Parathyroid adenoma (tissue), 2 donors: Measurements from ENCODE around the gene EVA1C.

ENCODE experiments used
- H2AFZ ChIP-seq: fragments of 300-600 bp; sonication (generic); one replicate; pipeline ENCODE4 v1.7.0; 2017; ENCODE audit warnings: antibody characterized with exemption, mild to moderate bottlenecking
- H3K27ac ChIP-seq: fragments of 300-600 bp; sonication (generic); one replicate; pipeline ENCODE4 v1.7.0; 2017
- H3K27me3 ChIP-seq: fragments of 300-600 bp; sonication (generic); one replicate; pipeline ENCODE4 v1.7.0; 2017; ENCODE audit warnings: low read length; ENCODE audit not compliant: control insufficient read depth, insufficient read depth
- H3K36me3 ChIP-seq: fragments of 300-600 bp; sonication (generic); one replicate; pipeline ENCODE4 v1.7.0; 2017; ENCODE audit warnings: low read length; ENCODE audit not compliant: control insufficient read depth, insufficient read depth
- H3K4me1 ChIP-seq: fragments of 300-600 bp; sonication (generic); one replicate; pipeline ENCODE4 v1.7.0; 2017; ENCODE audit warnings: control low read depth
- H3K4me2 ChIP-seq: fragments of 300-600 bp; sonication (generic); one replicate; pipeline ENCODE4 v1.7.0; 2017; ENCODE audit warnings: low read length
- H3K4me3 ChIP-seq: fragments of 300-600 bp; sonication (generic); one replicate; pipeline ENCODE4 v1.7.0; 2017; ENCODE audit warnings: low read depth, low read length
- H3K79me2 ChIP-seq: fragments of 300-600 bp; sonication (generic); one replicate; pipeline ENCODE4 v1.7.0; 2017; ENCODE audit warnings: control low read depth
- H3K9ac ChIP-seq: fragments of 300-600 bp; sonication (generic); one replicate; pipeline ENCODE4 v1.7.0; 2017; ENCODE audit warnings: mild to moderate bottlenecking
- H3K9me3 ChIP-seq: fragments of 300-600 bp; sonication (generic); one replicate; pipeline ENCODE4 v1.7.0; 2017; ENCODE audit warnings: low read length; ENCODE audit not compliant: control insufficient read depth
- CTCF ChIP-seq: fragments of 300-600 bp; sonication (generic); IDR thresholded peaks from one replicate; pipeline ENCODE4 v1.7.0; 2017; ENCODE audit warnings: antibody characterized with exemption, mild to moderate bottlenecking
- donor health status: primary hyperparathyroidism.

EVA1C gene

GRCh38 chr21:32549886-32550285 lies 137.4 kb downstream of the EVA1C start:
- H3K4me2 ChIP-seq = no peak overlapping the region
- no peak overlapping the region for H3K9ac ChIP-seq
- no peak for TF ChIP-seq CTCF
- H3K27me3 ChIP-seq = no peaks in the 10 kb centered on the region
- no peaks in the 10 kb centered on the region for H3K36me3 ChIP-seq
- no peaks in the 10 kb centered on the region for H3K9me3 ChIP-seq
- H3K4me1 ChIP-seq = no peaks in the 10 kb centered on the region
- no peak overlapping the region for H3K4me3 ChIP-seq
- H2AFZ ChIP-seq = no peak overlapping the region
- no peak overlapping the region for H3K27ac ChIP-seq
- no peaks in the 10 kb centered on the region for H3K79me2 ChIP-seq

GRCh38 chr21:32554832-32555638 lies 142.5 kb downstream of the EVA1C start:
- TF ChIP-seq CTCF = no peak
- no peaks in the 10 kb centered on the region for H3K36me3 ChIP-seq
- H3K9ac ChIP-seq = no peak overlapping the region
- no peaks in the 10 kb centered on the region for H3K27me3 ChIP-seq
- peak overlapping the region; percentile 15 for H2AFZ ChIP-seq
- H3K4me3 ChIP-seq = no peak overlapping the region
- no peaks in the 10 kb centered on the region for H3K79me2 ChIP-seq
- no peak overlapping the region for H3K27ac ChIP-seq
- no peak overlapping the region for H3K4me2 ChIP-seq
- no peaks in the 10 kb centered on the region for H3K9me3 ChIP-seq
- no peaks in the 10 kb centered on the region for H3K4me1 ChIP-seq

- H3K27ac ChIP-seq = no peak overlapping the region
- H3K79me2 ChIP-seq = no peaks in the 10 kb centered on the region
- H3K4me3 ChIP-seq = no peak overlapping the region
- no peak overlapping the region for H3K9ac ChIP-seq
- no peaks in the 10 kb centered on the region for H3K27me3 ChIP-seq
- no peak overlapping the region for H3K4me2 ChIP-seq
- no peaks in the 10 kb centered on the region for H3K9me3 ChIP-seq
- H3K4me1 ChIP-seq = no peaks in the 10 kb centered on the region
- no peak overlapping the region for H2AFZ ChIP-seq
- no peak for TF ChIP-seq CTCF
- no peaks in the 10 kb centered on the region for H3K36me3 ChIP-seq
Observed at GRCh38 chr21:32558106-32558505, 145.6 kb downstream of the EVA1C start.

- Histone ChIP-seq H3K9ac (no peak overlapping the region), H3K79me2 (no peaks in the 10 kb centered on the region), H3K4me2 (no peak overlapping the region), H2AFZ (no peak overlapping the region), H3K27ac (no peak overlapping the region), H3K4me1 (no peaks in the 10 kb centered on the region), H3K27me3 (no peaks in the 10 kb centered on the region), H3K9me3 (no peaks in the 10 kb centered on the region), H3K4me3 (no peak overlapping the region), H3K36me3 (no peaks in the 10 kb centered on the region)
- no peak for TF ChIP-seq CTCF
Observed at GRCh38 chr21:32559006-32559610, 146.6 kb downstream of the EVA1C start.
